A172 (cell line): Measurements from ENCODE around the gene CCR3. TPM values are rescaled to one million over a fixed set of nuclear protein-coding genes. Genes with fewer than 3 reads are reported as not detected.

ENCODE experiments used
- DNase-seq: peaks from one replicate; pipeline ENCODE4 v3.0.0-alpha.2; 2015; ENCODE audit warnings: low spot score
- total RNA-seq: library from RNA; depleted of rRNA; stranded (reverse); fragments of >200 nt; shearing (Covaris generic); gene quantifications from 2 replicates; pipeline ENCODE4 v1.2.3, GENCODE V29; 2014

CCR3 gene
- total RNA-seq, 1 experiment from 2014 or later = not detected

- no peak for DNase-seq
Measured at GRCh38 chr3:46272028-46272451, 29.8 kb downstream of the CCR3 start.

- DNase-seq = peak; percentile 21
Measured at GRCh38 chr3:46276497-46277099, 34.3 kb downstream of the CCR3 start.

- no peak for DNase-seq
Measured at GRCh38 chr3:46277476-46277875, 35.2 kb downstream of the CCR3 start.

GRCh38 chr3:46278816-46279672 lies 36.8 kb downstream of the CCR3 start:
- DNase-seq = no peak

GRCh38 chr3:46280105-46280797 lies 38.0 kb downstream of the CCR3 start:
- peak; percentile 86 for DNase-seq

GRCh38 chr3:46281551-46281950 lies 39.3 kb downstream of the CCR3 start:
- DNase-seq = no peak

GRCh38 chr3:46282041-46282440 lies 39.8 kb downstream of the CCR3 start:
- DNase-seq = no peak

GRCh38 chr3:46282696-46283095 lies 40.4 kb downstream of the CCR3 start:
- DNase-seq = no peak

- no peak for DNase-seq
Measured at GRCh38 chr3:46283881-46284450, 41.7 kb downstream of the CCR3 start.

GRCh38 chr3:46284981-46285683 lies 42.9 kb downstream of the CCR3 start:
- peak; percentile 76 for DNase-seq

GRCh38 chr3:46285931-46286619 lies 43.8 kb downstream of the CCR3 start:
- DNase-seq = no peak

GRCh38 chr3:46286947-46287565 lies 44.8 kb downstream of the CCR3 start:
- DNase-seq = no peak

GRCh38 chr3:46289551-46289950 lies 47.3 kb downstream of the CCR3 start:
- DNase-seq = no peak

- DNase-seq = no peak
Measured at GRCh38 chr3:46289966-46290365, 47.7 kb downstream of the CCR3 start.

GRCh38 chr3:46291046-46291445 lies 48.8 kb downstream of the CCR3 start:
- DNase-seq = no peak

GRCh38 chr3:46293035-46293724 lies 50.9 kb downstream of the CCR3 start:
- DNase-seq = no peak

- no peak for DNase-seq
Measured at GRCh38 chr3:46293991-46294833, 52.0 kb downstream of the CCR3 start.

- DNase-seq = no peak
Measured at GRCh38 chr3:46296826-46297225, 54.6 kb downstream of the CCR3 start.
